Liver (tissue), 9 donors: ENCODE measurements around the gene PJVK. TPM values are rescaled to one million over a fixed set of nuclear protein-coding genes. Genes with fewer than 3 reads are reported as not detected.

ENCODE experiments used
- DNase-seq: peaks from one replicate; pipeline ENCODE4 v3.0.0-alpha.2; 2017; ENCODE audit warnings: low spot score
- H3K27ac ChIP-seq, 2 donors: one replicate each; pipeline ENCODE4 v1.7.0; 2013; ENCODE audit warnings: inconsistent platforms in 2 of 2, low read length in 2 of 2, control low read depth in 1 of 2, low read depth in 1 of 2, mild to moderate bottlenecking in 1 of 2
- H3K27me3 ChIP-seq, 4 donors: one replicate each; pipeline versions ENCODE4 v1.6.1 to v1.7.0; 2013; ENCODE audit warnings: low read length in 3 of 4, inconsistent platforms in 1 of 4, mild to moderate bottlenecking in 1 of 4, moderate library complexity in 1 of 4; ENCODE audit not compliant: control insufficient read depth in 4 of 4, insufficient read depth in 4 of 4
- H3K36me3 ChIP-seq, 4 donors: one replicate each; pipeline versions ENCODE4 v1.6.1 to v1.7.0; 2013; ENCODE audit warnings: low read length in 3 of 4, mild to moderate bottlenecking in 3 of 4, low read depth in 1 of 4, moderate library complexity in 1 of 4; ENCODE audit not compliant: control insufficient read depth in 4 of 4, insufficient read depth in 3 of 4
- H3K4me1 ChIP-seq, 4 donors: one replicate each; pipeline versions ENCODE4 v1.6.1 to v1.7.0; 2013; ENCODE audit warnings: low read length in 3 of 4, mild to moderate bottlenecking in 3 of 4, moderate library complexity in 1 of 4; ENCODE audit not compliant: control insufficient read depth in 4 of 4, insufficient read depth in 4 of 4
- H3K4me3 ChIP-seq, 3 donors: one replicate each; pipeline versions ENCODE4 v1.6.1 to v1.7.0; 2013; ENCODE audit warnings: low read length in 3 of 3, control low read depth in 1 of 3, low read depth in 1 of 3, mild to moderate bottlenecking in 1 of 3
- H3K9ac ChIP-seq, 2 donors: one replicate each; pipeline ENCODE4 v1.7.0; 2013; ENCODE audit warnings: low read length in 2 of 2, mild to moderate bottlenecking in 2 of 2, moderate library complexity in 2 of 2, control low read depth in 1 of 2, low read depth in 1 of 2
- H3K9me3 ChIP-seq, 4 donors: one replicate each; pipeline versions ENCODE4 v1.6.1 to v1.7.0; 2013; ENCODE audit warnings: low read length in 3 of 4; ENCODE audit not compliant: control insufficient read depth in 4 of 4
- EGR1 ChIP-seq, 2 donors: IDR thresholded peaks; 2 replicates each; pipeline ENCODE4 v1.6.1; 2016 to 2018; ENCODE audit warnings: antibody characterized with exemption in 2 of 2, low read depth in 2 of 2
- FOXA1 ChIP-seq: IDR thresholded peaks from 2 replicates; pipeline ENCODE4 v1.6.1; 2016; ENCODE audit warnings: antibody characterized with exemption
- FOXA2 ChIP-seq: IDR thresholded peaks from 2 replicates; pipeline ENCODE4 v1.6.1; 2016; ENCODE audit warnings: antibody characterized with exemption
- GABPA ChIP-seq, 2 donors: IDR thresholded peaks in 1 of 2; conservative IDR thresholded peaks in 1 of 2; 2 replicates each; pipeline ENCODE4 v1.6.1; 2016; ENCODE audit warnings: antibody characterized with exemption in 2 of 2, mild to moderate bottlenecking in 1 of 2, moderate library complexity in 1 of 2
- HNF4A ChIP-seq, 2 donors: conservative IDR thresholded peaks; 2 replicates each; pipeline ENCODE4 v1.6.1; 2016; ENCODE audit warnings: antibody characterized with exemption in 2 of 2, mild to moderate bottlenecking in 2 of 2
- HNF4G ChIP-seq: IDR thresholded peaks from 2 replicates; pipeline ENCODE4 v1.6.1; 2016; ENCODE audit warnings: antibody characterized with exemption
- JUND ChIP-seq, 2 donors: IDR thresholded peaks; 2 replicates each; pipeline ENCODE4 v1.6.1; 2016; ENCODE audit warnings: antibody characterized with exemption in 2 of 2
- NR2F2 ChIP-seq: IDR thresholded peaks from 2 replicates; pipeline ENCODE4 v1.6.1; 2016; ENCODE audit warnings: antibody characterized with exemption
- RAD21 ChIP-seq, 2 donors: IDR thresholded peaks; 2 replicates each; pipeline ENCODE4 v1.6.1; 2016; ENCODE audit warnings: antibody characterized with exemption in 2 of 2, mild to moderate bottlenecking in 2 of 2
- RXRA ChIP-seq, 2 donors: IDR thresholded peaks; 2 replicates each; pipeline ENCODE4 v1.6.1; 2017 to 2018; ENCODE audit warnings: antibody characterized with exemption in 2 of 2, mild to moderate bottlenecking in 1 of 2
- TAF1 ChIP-seq: conservative IDR thresholded peaks from 2 replicates; pipeline ENCODE4 v1.6.1; 2016; ENCODE audit warnings: antibody characterized with exemption, mild to moderate bottlenecking
- YY1 ChIP-seq: IDR thresholded peaks from 2 replicates; pipeline ENCODE4 v1.6.1; 2016; ENCODE audit warnings: antibody characterized with exemption, mild to moderate bottlenecking
- WGBS: extraction: QIAGEN DNeasy Blood & Tissue Kit; methylation state at CpG from one replicate; pipeline ENCODE4 v1.1.7; 2013; 5-methylcytosine and 5-hydroxymethylcytosine counted together
- polyA plus RNA-seq, 2 donors: library from polyadenylated mRNA; stranded (reverse) in 1 of 2; unstranded in 1 of 2; fragments of 200-250 nt in 1 of 2; fragments of >200 nt in 1 of 2; fragmentation: Nextera tagmentation in 1 of 2; extraction: Ambion mirVana in 1 of 2; gene quantifications; one replicate each; pipeline versions ENCODE4 v1.2.1 to v1.2.3, GENCODE V29; 2013 to 2015
- total RNA-seq, 2 donors: library from RNA; depleted of rRNA; stranded (reverse); fragments of >200 nt; gene quantifications; one replicate each; pipeline ENCODE4 v1.2.3, GENCODE V29; 2014
- TF ChIP-seq, protein P1 (sequence below): IDR thresholded peaks from 2 replicates; pipeline ENCODE4 v1.6.1; 2016; ENCODE audit warnings: antibody characterized with exemption
- TF ChIP-seq, protein P2 (sequence below): fragments of 150-350 bp; IDR thresholded peaks from 2 replicates; pipeline ENCODE4 v1.5.1; 2017; ENCODE audit warnings: improper control_type of control experiment, low read depth, low read length; ENCODE audit not compliant: missing input control
- TF ChIP-seq, protein P3 (sequence below): IDR thresholded peaks from 2 replicates; pipeline ENCODE4 v1.6.1; 2016; ENCODE audit warnings: antibody characterized with exemption
- TF ChIP-seq, protein P4 (sequence below): IDR thresholded peaks from 2 replicates; pipeline ENCODE4 v1.6.1; 2016; ENCODE audit warnings: antibody characterized with exemption
- TF ChIP-seq, protein P5 (sequence below): IDR thresholded peaks from 2 replicates; pipeline ENCODE4 v1.6.1; 2016; ENCODE audit warnings: antibody characterized with exemption, mild to moderate bottlenecking
- donor health status: healthy.
- donor health status: healthy.
- donor health status: healthy.
- donor health status: healthy.
- donor health status: healthy.

Gene PJVK
- total and polyA plus RNA-seq, 4 donors = 0.48 to 2.3 (median 1.4) TPM

DNA sequence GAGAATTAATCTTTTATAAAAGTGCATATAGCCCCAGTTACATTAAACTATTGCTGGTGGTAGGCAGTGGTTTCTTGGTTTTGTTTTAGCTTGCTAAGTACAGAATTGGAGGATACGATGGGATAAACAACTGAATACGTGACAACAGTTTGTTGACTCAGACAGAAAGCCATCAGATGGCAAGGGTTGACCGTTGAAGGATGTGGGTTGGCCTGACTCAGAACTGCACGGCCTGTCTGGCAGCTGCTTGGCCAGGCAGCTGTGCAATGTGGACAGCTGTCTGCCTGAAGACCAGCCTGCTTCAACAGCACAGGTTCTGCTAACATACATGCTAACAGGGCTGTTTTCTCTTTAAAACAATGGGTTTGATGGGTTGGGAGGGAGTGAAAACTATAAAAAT, 46.8 kb upstream of the PJVK start:
- DNase-seq = no peak

DNA sequence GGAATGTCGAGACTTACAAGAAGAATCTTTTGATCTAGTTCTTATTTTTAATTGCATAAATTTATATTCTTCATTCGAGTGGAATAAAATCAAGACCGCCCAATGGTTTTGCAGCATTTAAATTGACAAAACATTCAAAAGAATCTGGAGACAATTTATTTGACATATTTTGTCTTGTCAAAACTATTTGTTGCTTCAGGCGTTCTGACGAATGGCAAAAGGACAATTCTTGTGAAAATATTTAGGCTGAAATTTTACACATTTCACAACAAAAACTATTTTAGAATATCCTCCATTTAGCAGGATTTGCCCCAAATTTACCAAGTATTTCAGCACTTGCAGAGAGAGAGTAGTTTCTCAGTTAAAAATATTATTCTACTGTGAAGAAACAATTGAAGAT, 41.9 kb upstream of the PJVK start:
- Histone ChIP-seq H3K9ac (no peak overlapping the region), H3K4me1 (peaks cover 0 to 8% (median 5%) of the 10 kb centered on the region in 4 donors), H3K4me3 (no peak overlapping the region), H3K27ac (no peak overlapping the region), H3K36me3 (no peaks in the 10 kb centered on the region), H3K27me3 (no peaks in the 10 kb centered on the region), H3K9me3 (no peaks in the 10 kb centered on the region)
- WGBS = 86% methylated on average over 5 of the region's 5 CpGs
- no peak for TF ChIP-seq YY1
- TF ChIP-seq FOXA2 = no peak
- TF ChIP-seq RXRA (IDR thresholded peaks at IDR 0.05) = no peak
- TF ChIP-seq, protein P1, sequence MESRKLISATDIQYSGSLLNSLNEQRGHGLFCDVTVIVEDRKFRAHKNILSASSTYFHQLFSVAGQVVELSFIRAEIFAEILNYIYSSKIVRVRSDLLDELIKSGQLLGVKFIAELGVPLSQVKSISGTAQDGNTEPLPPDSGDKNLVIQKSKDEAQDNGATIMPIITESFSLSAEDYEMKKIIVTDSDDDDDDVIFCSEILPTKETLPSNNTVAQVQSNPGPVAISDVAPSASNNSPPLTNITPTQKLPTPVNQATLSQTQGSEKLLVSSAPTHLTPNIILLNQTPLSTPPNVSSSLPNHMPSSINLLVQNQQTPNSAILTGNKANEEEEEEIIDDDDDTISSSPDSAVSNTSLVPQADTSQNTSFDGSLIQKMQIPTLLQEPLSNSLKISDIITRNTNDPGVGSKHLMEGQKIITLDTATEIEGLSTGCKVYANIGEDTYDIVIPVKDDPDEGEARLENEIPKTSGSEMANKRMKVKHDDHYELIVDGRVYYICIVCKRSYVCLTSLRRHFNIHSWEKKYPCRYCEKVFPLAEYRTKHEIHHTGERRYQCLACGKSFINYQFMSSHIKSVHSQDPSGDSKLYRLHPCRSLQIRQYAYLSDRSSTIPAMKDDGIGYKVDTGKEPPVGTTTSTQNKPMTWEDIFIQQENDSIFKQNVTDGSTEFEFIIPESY = no peak
- DNase-seq = no peak

More for the DNA sequence above, 46.8 kb upstream of the PJVK start:
- Histone ChIP-seq H3K4me1 (no peaks in the 10 kb centered on the region), H3K27ac (no peak overlapping the region), H3K9ac (no peak overlapping the region), H3K9me3 (no peaks in the 10 kb centered on the region), H3K4me3 (no peak overlapping the region), H3K36me3 (no peaks in the 10 kb centered on the region), H3K27me3 (no peaks in the 10 kb centered on the region)
- WGBS = 33% methylated on average over 4 of the region's 4 CpGs
- TF ChIP-seq EGR1 (IDR thresholded peaks at IDR 0.05; ENCODE audit: low read depth in 2 of 2) (no peak), GABPA (IDR thresholded peaks at IDR 0.05 in 1 of 2, conservative IDR thresholded peaks at IDR 0.05 in 1 of 2) (no peak), JUND (IDR thresholded peaks at IDR 0.05) (no peak), FOXA2 (no peak), FOXA1 (no peak), HNF4G (no peak), HNF4A (conservative IDR thresholded peaks at IDR 0.05) (no peak), YY1 (no peak), NR2F2 (no peak), RXRA (IDR thresholded peaks at IDR 0.05) (no peak), TAF1 (no peak), RAD21 (IDR thresholded peaks at IDR 0.05) (no peak)
- TF ChIP-seq, protein P2, sequence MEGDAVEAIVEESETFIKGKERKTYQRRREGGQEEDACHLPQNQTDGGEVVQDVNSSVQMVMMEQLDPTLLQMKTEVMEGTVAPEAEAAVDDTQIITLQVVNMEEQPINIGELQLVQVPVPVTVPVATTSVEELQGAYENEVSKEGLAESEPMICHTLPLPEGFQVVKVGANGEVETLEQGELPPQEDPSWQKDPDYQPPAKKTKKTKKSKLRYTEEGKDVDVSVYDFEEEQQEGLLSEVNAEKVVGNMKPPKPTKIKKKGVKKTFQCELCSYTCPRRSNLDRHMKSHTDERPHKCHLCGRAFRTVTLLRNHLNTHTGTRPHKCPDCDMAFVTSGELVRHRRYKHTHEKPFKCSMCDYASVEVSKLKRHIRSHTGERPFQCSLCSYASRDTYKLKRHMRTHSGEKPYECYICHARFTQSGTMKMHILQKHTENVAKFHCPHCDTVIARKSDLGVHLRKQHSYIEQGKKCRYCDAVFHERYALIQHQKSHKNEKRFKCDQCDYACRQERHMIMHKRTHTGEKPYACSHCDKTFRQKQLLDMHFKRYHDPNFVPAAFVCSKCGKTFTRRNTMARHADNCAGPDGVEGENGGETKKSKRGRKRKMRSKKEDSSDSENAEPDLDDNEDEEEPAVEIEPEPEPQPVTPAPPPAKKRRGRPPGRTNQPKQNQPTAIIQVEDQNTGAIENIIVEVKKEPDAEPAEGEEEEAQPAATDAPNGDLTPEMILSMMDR = no peak
- TF ChIP-seq, protein P3, sequence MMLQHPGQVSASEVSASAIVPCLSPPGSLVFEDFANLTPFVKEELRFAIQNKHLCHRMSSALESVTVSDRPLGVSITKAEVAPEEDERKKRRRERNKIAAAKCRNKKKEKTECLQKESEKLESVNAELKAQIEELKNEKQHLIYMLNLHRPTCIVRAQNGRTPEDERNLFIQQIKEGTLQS = no peak
- TF ChIP-seq, protein P4, sequence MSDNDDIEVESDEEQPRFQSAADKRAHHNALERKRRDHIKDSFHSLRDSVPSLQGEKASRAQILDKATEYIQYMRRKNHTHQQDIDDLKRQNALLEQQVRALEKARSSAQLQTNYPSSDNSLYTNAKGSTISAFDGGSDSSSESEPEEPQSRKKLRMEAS = no peak
- TF ChIP-seq, protein P5, sequence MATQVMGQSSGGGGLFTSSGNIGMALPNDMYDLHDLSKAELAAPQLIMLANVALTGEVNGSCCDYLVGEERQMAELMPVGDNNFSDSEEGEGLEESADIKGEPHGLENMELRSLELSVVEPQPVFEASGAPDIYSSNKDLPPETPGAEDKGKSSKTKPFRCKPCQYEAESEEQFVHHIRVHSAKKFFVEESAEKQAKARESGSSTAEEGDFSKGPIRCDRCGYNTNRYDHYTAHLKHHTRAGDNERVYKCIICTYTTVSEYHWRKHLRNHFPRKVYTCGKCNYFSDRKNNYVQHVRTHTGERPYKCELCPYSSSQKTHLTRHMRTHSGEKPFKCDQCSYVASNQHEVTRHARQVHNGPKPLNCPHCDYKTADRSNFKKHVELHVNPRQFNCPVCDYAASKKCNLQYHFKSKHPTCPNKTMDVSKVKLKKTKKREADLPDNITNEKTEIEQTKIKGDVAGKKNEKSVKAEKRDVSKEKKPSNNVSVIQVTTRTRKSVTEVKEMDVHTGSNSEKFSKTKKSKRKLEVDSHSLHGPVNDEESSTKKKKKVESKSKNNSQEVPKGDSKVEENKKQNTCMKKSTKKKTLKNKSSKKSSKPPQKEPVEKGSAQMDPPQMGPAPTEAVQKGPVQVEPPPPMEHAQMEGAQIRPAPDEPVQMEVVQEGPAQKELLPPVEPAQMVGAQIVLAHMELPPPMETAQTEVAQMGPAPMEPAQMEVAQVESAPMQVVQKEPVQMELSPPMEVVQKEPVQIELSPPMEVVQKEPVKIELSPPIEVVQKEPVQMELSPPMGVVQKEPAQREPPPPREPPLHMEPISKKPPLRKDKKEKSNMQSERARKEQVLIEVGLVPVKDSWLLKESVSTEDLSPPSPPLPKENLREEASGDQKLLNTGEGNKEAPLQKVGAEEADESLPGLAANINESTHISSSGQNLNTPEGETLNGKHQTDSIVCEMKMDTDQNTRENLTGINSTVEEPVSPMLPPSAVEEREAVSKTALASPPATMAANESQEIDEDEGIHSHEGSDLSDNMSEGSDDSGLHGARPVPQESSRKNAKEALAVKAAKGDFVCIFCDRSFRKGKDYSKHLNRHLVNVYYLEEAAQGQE = no peak
- TF ChIP-seq, protein P1 = no peak
